A549 (cell line): Measurements from ENCODE around the gene IMPA2. TPM values are rescaled to one million over a fixed set of nuclear protein-coding genes. Genes with fewer than 3 reads are reported as not detected.

Source experiments
- ATAC-seq, 2 experiments: fragments of 200-7000 bp in 1 of 2; fragments of >200 bp in 1 of 2; cut with Nextera tagmentation in 1 of 2; cut with Tn5 transposase in 1 of 2; 3 replicates each; pipeline versions ENCODE4 v1.8.0 to v1.9.1; 2018 to 2020; ENCODE audit warnings: mild to moderate bottlenecking in 1 of 2, moderate library complexity in 1 of 2
- CTCF ChIA-PET: fragments of 300-600 bp; sonication (Branson Sonifier 250); formaldehyde crosslinking; extraction: SDS; loops from one replicate; lab custom pipeline; 2021; ENCODE audit warnings: antibody characterized with exemption, inconsistent platforms; lab: Yijun Ruan, JAX
- POLR2A ChIA-PET: fragments of 350-600 bp; formaldehyde crosslinking; extraction: SDS; loops from one replicate; lab custom pipeline; 2021; ENCODE audit warnings: antibody characterized with exemption, inconsistent platforms; lab: Yijun Ruan, JAX
- DNase-seq, 2 experiments: peaks; one replicate each; pipeline versions ENCODE4 v3.0.0 to v3.0.0-alpha.2; 2011 to 2016; ENCODE audit warnings: low read depth in 1 of 2, low spot score in 1 of 2
- FAIRE-seq: peaks from 2 replicates; lab custom pipeline; 2011; peaks lifted over from hg19 to GRCh38; lab: Jason Lieb, UNC
- H3K27ac ChIP-seq, 2 experiments: fragments of >200 bp; sonication (Bioruptor Twin); formaldehyde crosslinking; 3 replicates each; pipeline ENCODE4 v1.5.1; 2016 to 2017
- H3K4me1 ChIP-seq: fragments of >200 bp; sonication (Bioruptor Twin); formaldehyde crosslinking; 3 replicates; pipeline ENCODE4 v1.6.1; 2016
- H3K4me2 ChIP-seq: fragments of >200 bp; sonication (Bioruptor Twin); formaldehyde crosslinking; 3 replicates; pipeline ENCODE4 v1.6.1; 2016
- H3K4me3 ChIP-seq: fragments of >200 bp; sonication (Bioruptor Twin); formaldehyde crosslinking; 3 replicates; pipeline ENCODE4 v1.5.1; 2016
- H3K9me3 ChIP-seq: fragments of >200 bp; sonication (Bioruptor Twin); formaldehyde crosslinking; 3 replicates; pipeline ENCODE4 v1.6.1; 2016
- CBX8 ChIP-seq: fragments of 200-600 bp; sonication (generic); IDR thresholded peaks from 2 replicates; pipeline ENCODE4 v1.6.1; 2016
- CHD2 ChIP-seq: fragments of 150-350 bp; IDR thresholded peaks from 2 replicates; pipeline ENCODE4 v1.6.1; 2014; ENCODE audit warnings: low read length; ENCODE audit not compliant: partially characterized antibody
- EHF ChIP-seq: fragments of 250-450 bp; sonication (Bioruptor Pico); IDR thresholded peaks from 2 replicates; pipeline ENCODE4 v1.5.0; 2020; ENCODE audit warnings: mild to moderate bottlenecking
- EP300 ChIP-seq, 2 experiments: fragments of >200 bp; sonication (Bioruptor Twin); formaldehyde crosslinking; IDR thresholded peaks; 2 replicates in 1 of 2; 3 replicates in 1 of 2; pipeline ENCODE4 v1.6.1; 2016 to 2017
- FOSL2 ChIP-seq, 2 experiments: fragments of 450-650 bp in 1 of 2; fragments of >200 bp in 1 of 2; sonication (Bioruptor Twin) in 1 of 2; formaldehyde crosslinking; IDR thresholded peaks; 2 replicates each; pipeline versions ENCODE4 v1.5.0 to v1.6.1; 2016 to 2020; ENCODE audit warnings: mild to moderate bottlenecking in 1 of 2, moderate library complexity in 1 of 2
- HDAC2 ChIP-seq: fragments of 200-600 bp; sonication (generic); IDR thresholded peaks from 2 replicates; pipeline ENCODE4 v1.6.1; 2016
- MAFK ChIP-seq: fragments of 450-650 bp; IDR thresholded peaks from 2 replicates; pipeline ENCODE4 v1.6.1; 2014; ENCODE audit not compliant: partially characterized antibody
- MAZ ChIP-seq: fragments of 150-350 bp; IDR thresholded peaks from 2 replicates; pipeline ENCODE4 v1.6.1; 2014; ENCODE audit warnings: antibody characterized with exemption, low read depth, low read length, borderline replicate concordance
- NR3C1 ChIP-seq: fragments of >200 bp; sonication (Bioruptor Twin); formaldehyde crosslinking; IDR thresholded peaks from 3 replicates; pipeline ENCODE4 v1.6.1; 2017
- PHF8 ChIP-seq: fragments of 200-600 bp; sonication (generic); IDR thresholded peaks from 2 replicates; pipeline ENCODE4 v1.6.1; 2016; ENCODE audit warnings: low read depth, mild to moderate bottlenecking, antibody characterized with exemption, moderate library complexity, borderline replicate concordance
- POLR2A ChIP-seq: IDR thresholded peaks from 2 replicates; pipeline ENCODE4 v1.6.1; 2012; ENCODE audit warnings: mild to moderate bottlenecking, low read length
- POLR2AphosphoS2 ChIP-seq: conservative IDR thresholded peaks from 2 replicates; pipeline ENCODE4 v1.6.1; 2012; ENCODE audit warnings: low read length, improper control_type of control experiment, inconsistent platforms
- REST ChIP-seq: fragments of 200-600 bp; sonication (generic); IDR thresholded peaks from 2 replicates; pipeline ENCODE4 v1.6.1; 2016; ENCODE audit warnings: antibody characterized with exemption, mild to moderate bottlenecking, moderate library complexity
- SMC3 ChIP-seq: fragments of >200 bp; sonication (Bioruptor Twin); formaldehyde crosslinking; IDR thresholded peaks from 3 replicates; pipeline ENCODE4 v1.6.1; 2018; ENCODE audit warnings: inconsistent platforms
- ZSCAN20 ChIP-seq: fragments of 250-450 bp; sonication (Bioruptor Pico); IDR thresholded peaks from 2 replicates; pipeline ENCODE4 v1.8.0; 2022; ENCODE audit warnings: mild to moderate bottlenecking, moderate library complexity
- WGBS: methylation state at CpG from one replicate; pipeline ENCODE4 v1.1.6; 2017; ENCODE audit errors: missing lambda C conversion rate; 5-methylcytosine and 5-hydroxymethylcytosine counted together
- polyA plus RNA-seq, 4 experiments: library from polyadenylated mRNA; depleted of rRNA in 3 of 4; stranded (reverse); fragments of >200 nt; fragmentation: RNase III in 1 of 4; extraction: RNeasy Plus Mini Kit Qiagen cat#74134 plus additional on column Dnase treatment in 1 of 4; gene quantifications; 2 replicates in 3 of 4; 3 replicates in 1 of 4; pipeline ENCODE4 v1.2.3, GENCODE V29; 2011 to 2017
- TF ChIP-seq, protein P1 (sequence below): IDR thresholded peaks from 2 replicates; pipeline ENCODE4 v1.6.1; 2012
- TF ChIP-seq, protein P2 (sequence below): IDR thresholded peaks from 2 replicates; pipeline ENCODE4 v1.6.1; 2012; ENCODE audit warnings: low read depth, borderline replicate concordance
- TF ChIP-seq, protein P3 (sequence below): IDR thresholded peaks from 2 replicates; pipeline ENCODE4 v1.6.1; 2012
- TF ChIP-seq, protein P4 (sequence below): fragments of 250-450 bp; sonication (Bioruptor Pico); IDR thresholded peaks from 2 replicates; pipeline ENCODE4 v1.5.0; 2020; ENCODE audit warnings: low read depth, mild to moderate bottlenecking, moderate library complexity

IMPA2 gene
- polyA plus RNA-seq, 2 of the 4 experiments (the other 2 are of a cell fraction), result 35.1 to 65.3 TPM

- ChIA-PET POLR2A (no interaction called here), CTCF (interaction anchor here (1.3 kb wide), 1 partner anchor 8 kb away, joined by 6 read pairs; no protein-coding TSS in a partner anchor)
- Histone ChIP-seq H3K4me3 (no peak overlapping the region), H3K4me2 (no peak overlapping the region), H3K9me3 (no peaks in the 10 kb centered on the region), H3K27ac (no peak overlapping the region), H3K4me1 (no peaks in the 10 kb centered on the region)
- no peak for ATAC-seq
- 97% methylated on average over 8 of the region's 8 CpGs for WGBS
- no peak for DNase-seq
- FAIRE-seq, result no peak
- no peak for TF ChIP-seq HDAC2
- TF ChIP-seq, protein P1, sequence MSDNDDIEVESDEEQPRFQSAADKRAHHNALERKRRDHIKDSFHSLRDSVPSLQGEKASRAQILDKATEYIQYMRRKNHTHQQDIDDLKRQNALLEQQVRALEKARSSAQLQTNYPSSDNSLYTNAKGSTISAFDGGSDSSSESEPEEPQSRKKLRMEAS, result no peak
Observed at GRCh38 chr18:12021596-12021995, 40.3 kb downstream of the IMPA2 start.

GRCh38 chr18:12023375-12023774, 42.1 kb downstream of the IMPA2 start:
- POLR2A ChIA-PET, result no interaction called here
- WGBS, result 92% methylated on average over 3 of the region's 3 CpGs
- ATAC-seq, result no peak

GRCh38 chr18:12026562-12026961, 45.3 kb downstream of the IMPA2 start:
- POLR2A ChIA-PET, result no interaction called here
- Histone ChIP-seq H3K4me3 (no peak overlapping the region), H3K9me3 (no peaks in the 10 kb centered on the region), H3K4me2 (no peak overlapping the region), H3K27ac (no peak overlapping the region), H3K4me1 (no peaks in the 10 kb centered on the region)
- ATAC-seq (no peak), DNase-seq (no peak), FAIRE-seq (no peak)
- TF ChIP-seq, protein P2, sequence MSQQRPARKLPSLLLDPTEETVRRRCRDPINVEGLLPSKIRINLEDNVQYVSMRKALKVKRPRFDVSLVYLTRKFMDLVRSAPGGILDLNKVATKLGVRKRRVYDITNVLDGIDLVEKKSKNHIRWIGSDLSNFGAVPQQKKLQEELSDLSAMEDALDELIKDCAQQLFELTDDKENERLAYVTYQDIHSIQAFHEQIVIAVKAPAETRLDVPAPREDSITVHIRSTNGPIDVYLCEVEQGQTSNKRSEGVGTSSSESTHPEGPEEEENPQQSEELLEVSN, result no peak
- no peak for TF ChIP-seq POLR2AphosphoS2
- no peak for TF ChIP-seq POLR2A
- TF ChIP-seq REST, result no peak
- CTCF ChIA-PET, result no interaction called here
- WGBS, result 93% methylated on average over 4 of the region's 5 CpGs

More at GRCh38 chr18:12023375-12023774, 42.1 kb downstream of the IMPA2 start:
- DNase-seq (no peak), FAIRE-seq (no peak)
- no peaks in the 10 kb centered on the region for H3K4me1 ChIP-seq
- CTCF ChIA-PET, result interaction anchor here (1.0 to 1.3 kb wide), 3 partner anchors 16 to 85 kb away, joined by 4 to 6 read pairs (median 4); no protein-coding TSS in a partner anchor
- H3K4me2 ChIP-seq, result no peak overlapping the region
- no peak overlapping the region for H3K27ac ChIP-seq
- no peak overlapping the region for H3K4me3 ChIP-seq
- H3K9me3 ChIP-seq, result no peaks in the 10 kb centered on the region
- TF ChIP-seq, protein P2, result no peak
- TF ChIP-seq POLR2AphosphoS2 (no peak), CBX8 (no peak), EHF (no peak), FOSL2 (IDR thresholded peaks at IDR 0.05) (no peak), FOSL2 (CRISPR knock-in tag; IDR thresholded peaks at IDR 0.05) (no peak), CHD2 (no peak), NR3C1 (no peak)
- TF ChIP-seq, protein P3, sequence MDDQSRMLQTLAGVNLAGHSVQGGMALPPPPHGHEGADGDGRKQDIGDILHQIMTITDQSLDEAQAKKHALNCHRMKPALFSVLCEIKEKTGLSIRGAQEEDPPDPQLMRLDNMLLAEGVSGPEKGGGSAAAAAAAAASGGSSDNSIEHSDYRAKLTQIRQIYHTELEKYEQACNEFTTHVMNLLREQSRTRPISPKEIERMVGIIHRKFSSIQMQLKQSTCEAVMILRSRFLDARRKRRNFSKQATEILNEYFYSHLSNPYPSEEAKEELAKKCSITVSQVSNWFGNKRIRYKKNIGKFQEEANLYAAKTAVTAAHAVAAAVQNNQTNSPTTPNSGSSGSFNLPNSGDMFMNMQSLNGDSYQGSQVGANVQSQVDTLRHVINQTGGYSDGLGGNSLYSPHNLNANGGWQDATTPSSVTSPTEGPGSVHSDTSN, result no peak
- TF ChIP-seq, all 56 proteins: peak for 0

DNA sequence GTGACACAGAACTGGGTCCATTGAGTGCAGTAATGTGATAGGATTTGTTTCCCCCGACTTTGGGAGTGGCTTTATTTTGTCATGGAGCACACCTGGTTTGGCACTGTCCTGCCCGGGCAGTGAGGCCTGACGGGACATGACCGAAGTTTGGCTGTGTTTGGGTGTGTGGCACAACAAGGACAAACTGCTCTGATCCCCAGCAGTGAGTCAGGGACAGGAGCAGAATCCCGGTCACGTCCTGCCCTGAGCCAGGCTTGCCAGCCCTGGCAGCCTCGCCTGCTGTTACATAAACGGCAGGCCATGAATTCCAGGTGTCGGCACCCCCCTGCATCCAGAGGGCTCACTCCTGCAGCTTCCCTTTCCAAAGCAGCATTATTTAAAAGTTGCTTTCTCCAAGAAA, 45.7 kb downstream of the IMPA2 start:
- ATAC-seq, result no peak
- FAIRE-seq, result no peak
- Histone ChIP-seq H3K4me3 (no peak overlapping the region), H3K4me2 (no peak overlapping the region), H3K9me3 (no peaks in the 10 kb centered on the region), H3K4me1 (no peaks in the 10 kb centered on the region), H3K27ac (no peak overlapping the region)
- no peak for DNase-seq
- POLR2A ChIA-PET, result no interaction called here
- CTCF ChIA-PET, result interaction anchor here (0.6 to 4.4 kb wide), 2 partner anchors 12 to 27 kb away, joined by 3 to 34 read pairs; no protein-coding TSS in a partner anchor
- 74% methylated on average over 8 of the region's 9 CpGs for WGBS
- TF ChIP-seq ZSCAN20 (CRISPR knock-in tag) (no peak), MAZ (no peak), PHF8 (no peak), MAFK (no peak), SMC3 (no peak), EP300 (IDR thresholded peaks at IDR 0.05) (no peak)
- TF ChIP-seq, protein P4, sequence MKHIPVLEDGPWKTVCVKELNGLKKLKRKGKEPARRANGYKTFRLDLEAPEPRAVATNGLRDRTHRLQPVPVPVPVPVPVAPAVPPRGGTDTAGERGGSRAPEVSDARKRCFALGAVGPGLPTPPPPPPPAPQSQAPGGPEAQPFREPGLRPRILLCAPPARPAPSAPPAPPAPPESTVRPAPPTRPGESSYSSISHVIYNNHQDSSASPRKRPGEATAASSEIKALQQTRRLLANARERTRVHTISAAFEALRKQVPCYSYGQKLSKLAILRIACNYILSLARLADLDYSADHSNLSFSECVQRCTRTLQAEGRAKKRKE (CRISPR knock-in tag), result no peak
